ENCODE results near the gene OR52A1.
"Not testable (repeated sequence)": the region's sequence is repeated elsewhere in the genome, so short reads cannot be mapped to it uniquely, and the experiment has no call there.

The OR52A1 gene

DNA sequence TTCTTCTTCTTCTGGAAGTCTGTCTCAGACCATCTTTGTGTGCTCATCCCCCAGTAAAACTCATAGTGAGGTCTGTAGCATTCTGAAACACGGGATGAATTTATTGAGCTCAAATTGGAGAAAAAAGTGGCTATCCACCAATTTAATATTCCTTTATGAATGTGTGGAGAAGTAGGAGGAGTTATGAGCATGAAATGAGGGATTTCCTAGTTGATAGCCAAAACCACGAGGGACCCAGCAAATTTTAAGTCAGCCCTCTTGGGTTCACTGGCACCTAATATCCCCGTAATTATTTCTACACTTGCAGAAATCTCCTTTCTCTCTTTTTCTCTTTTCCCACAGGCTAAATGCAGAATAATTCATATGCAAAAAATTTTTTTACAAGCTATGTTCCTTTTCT lies at the start of gene OR52A1:
OR52A1 (minus strand) TSS at position 101 of the 400 bp plus-strand sequence. CDS start 2,388 bp downstream, outside the sequence.
- no peak for DNase-seq (ENCODE audit: low read depth)

DNA sequence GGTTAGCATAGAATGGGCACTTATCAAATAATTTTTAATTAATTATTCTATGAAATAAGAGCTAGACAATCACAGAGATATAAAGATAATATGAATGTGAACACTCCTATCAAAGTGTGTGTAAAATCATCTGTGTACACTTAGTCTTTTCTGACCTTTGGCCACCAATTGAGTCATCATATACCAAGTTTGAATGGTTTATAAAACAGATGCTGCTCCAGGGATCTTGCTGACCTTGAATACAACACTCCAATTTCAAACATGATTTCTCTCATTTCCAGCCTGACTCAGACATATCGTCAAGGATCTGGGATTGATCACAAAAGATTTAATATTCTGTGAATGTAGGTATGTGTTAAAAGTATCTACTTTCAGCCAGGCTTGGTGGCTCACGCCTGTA lies 48.8 kb upstream of the OR52A1 start:
- DNase-seq (ENCODE audit: low read depth), result no peak

DNA sequence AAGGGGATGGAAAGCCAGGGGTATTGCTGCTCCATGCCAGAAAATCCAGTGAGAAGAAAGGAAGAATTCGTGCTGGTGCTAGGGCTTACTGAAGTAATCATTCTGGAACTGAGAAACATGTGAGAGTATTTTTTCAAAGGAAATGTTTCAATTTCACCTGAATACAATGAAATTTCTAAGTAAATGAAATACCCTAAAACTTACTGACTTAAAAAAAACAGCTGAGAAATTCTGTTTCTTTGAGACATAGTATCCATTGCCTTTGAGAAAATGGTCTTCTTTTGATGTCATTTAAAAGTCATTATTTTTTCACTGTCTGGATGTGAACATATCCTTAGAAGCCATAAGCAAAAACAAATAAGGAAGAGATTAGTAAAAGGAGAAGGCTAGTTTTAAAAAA lies 46.0 kb upstream of the OR52A1 start, which contains the start of gene OR51V1:
OR51V1 (minus strand) TSS at position 101 of the 400 bp plus-strand sequence; CDS start at position 101, 0 bp downstream.
- no peak for DNase-seq (ENCODE audit: low read depth)

DNA sequence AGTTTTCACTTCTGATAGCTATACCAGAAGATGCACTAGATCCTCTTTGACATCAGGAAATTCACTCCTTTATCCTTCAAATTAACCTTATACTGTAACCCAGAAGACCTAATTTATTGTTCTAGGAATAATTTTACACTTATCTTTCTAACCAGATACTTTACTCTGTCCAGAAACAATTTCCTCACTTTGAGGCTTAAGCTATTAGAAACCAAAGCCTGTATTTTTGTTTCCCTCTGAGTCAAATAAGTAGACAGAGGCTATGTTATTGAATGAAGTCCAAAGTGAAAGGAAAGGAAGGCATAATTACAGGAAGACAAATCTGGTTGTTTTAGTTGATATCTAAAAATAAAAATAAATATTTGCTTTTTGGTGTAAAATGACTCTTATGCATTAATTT lies 43.7 kb upstream of the OR52A1 start:
- no peak for DNase-seq (ENCODE audit: low read depth)

DNA sequence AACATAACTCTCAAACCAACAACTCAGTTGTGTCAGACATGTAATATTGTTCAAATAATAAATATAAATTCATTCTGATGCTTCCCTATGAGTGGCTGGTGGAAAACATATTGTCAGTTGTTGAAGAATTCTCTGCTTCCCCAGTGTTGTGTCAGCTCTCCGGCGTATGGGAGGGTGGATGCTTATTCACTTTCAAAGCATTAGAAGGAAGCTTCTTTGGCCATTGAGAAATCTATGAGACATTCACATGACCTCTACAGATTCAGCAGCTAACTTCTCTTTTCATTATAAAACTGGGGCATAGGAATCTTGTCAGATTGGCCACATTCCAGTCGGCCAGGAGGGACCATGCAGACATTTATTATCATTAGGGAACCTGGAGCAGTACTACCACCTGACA lies 43.0 kb upstream of the OR52A1 start:
- peak; percentile 24 for DNase-seq (ENCODE audit: low read depth)

DNA sequence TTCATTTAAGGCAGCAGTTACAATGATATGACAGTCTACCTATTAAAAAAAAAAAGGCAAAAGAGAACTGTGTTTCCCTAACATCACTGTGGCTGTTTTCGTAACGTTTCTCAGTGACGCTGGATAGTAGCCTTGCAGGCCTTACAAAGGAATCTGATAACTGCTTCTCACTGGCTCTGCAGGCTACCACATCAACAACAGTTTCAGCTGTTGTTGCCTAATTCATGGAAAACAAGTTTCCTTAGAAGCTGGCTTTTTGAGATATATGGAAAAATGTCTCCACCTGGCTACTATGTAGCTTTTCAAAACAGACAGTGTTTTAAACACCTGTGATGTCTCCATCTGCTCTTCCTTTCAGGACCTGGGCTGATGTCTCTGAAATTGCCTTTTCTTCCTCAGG lies 42.2 kb upstream of the OR52A1 start:
- no peak for DNase-seq (ENCODE audit: low read depth)

DNA sequence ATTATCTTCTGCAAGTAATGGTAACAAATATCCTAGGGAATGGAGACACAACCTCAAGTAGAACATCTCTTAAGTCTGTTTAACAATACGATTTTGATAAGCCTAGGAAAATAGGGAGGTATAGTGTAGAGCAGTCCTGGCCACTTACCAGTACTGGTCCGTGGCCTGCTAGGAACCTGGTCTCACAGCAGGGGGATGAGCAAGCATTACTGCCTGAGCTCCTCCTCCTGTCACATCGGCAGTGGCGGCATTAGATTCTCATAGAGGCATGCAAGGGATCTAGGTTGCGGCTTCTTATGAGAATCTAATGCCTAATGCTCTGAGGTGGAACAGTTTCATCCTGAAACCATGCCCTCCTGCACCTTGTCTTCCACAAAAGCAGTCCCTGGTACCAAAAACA lies 41.5 kb upstream of the OR52A1 start:
- DNase-seq (ENCODE audit: low read depth), result no peak

DNA sequence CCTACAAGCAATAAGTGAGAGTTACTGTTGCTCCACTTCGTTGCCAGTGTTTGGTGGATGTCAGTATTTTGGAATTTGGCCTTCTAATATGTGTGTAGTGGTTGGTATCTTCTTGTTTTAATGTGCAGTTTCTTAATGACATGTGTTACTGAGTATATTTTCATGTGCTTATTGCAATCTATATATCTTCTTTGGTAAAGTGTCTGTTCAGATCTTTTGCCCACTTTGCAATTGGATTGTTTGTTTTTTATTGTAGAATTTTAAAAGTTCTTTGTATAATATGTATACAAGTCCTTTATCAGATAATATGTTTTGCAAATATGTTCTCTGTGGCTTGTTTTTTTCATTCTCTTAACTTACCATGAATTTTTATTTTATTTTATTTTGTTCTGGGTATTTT lies 38.2 kb upstream of the OR52A1 start:
- DNase-seq (ENCODE audit: low read depth), result no peak

DNA sequence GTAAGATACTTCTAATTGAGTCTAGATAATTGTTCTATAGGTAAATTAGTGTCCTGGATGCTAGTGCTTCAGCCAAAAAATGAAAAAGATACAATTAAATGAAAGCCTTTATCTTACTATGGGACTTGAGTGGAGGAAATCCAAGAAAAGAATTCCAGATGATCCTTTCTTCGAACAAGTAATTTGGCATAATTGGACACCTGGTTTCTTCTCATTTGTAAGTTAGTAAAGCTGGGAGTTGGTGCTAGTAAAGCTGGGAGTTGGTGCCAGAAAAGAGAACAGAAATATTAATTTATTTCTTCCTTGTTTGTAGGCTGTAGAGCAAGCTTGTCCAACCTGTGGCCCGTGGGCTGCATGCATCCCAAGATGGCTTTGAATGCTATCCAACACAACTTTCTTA lies 33.6 kb upstream of the OR52A1 start:
- DNase-seq (ENCODE audit: low read depth), result no peak

DNA sequence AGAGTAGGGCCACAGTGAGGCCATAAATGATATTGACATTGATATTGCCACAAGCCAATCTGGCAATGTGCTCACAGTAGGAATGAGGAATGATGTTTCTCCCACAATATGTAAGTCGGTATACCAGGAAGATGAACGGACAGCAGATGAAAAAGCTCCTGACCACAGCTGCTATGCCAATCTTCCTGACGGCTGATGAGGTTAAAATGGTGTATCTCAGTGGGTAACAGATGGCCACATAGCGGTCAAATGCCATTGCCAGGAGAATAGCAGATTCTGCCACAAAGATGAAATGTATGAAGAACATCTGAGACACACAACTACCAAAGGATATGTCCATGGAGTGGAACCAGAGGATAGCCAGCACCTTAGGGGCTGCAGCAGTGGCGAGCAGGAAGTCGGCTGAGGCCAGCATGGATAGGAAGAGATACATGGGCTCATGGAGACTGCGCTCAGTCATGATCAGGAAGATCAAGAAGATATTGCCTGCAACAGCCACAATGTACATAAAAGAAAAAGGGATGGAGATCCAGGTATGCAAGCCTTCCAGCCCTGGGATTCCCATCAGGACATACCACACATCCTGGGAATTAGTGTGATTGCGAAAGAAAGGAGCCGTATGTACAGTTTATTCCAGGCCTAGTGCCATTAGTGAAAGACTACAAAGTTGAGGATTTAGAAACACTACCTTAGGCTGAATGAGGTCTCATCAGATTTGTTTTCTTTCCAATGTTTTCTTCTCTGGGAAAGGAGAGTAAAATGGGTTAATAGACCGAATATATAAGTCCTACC lies 23.7 kb upstream of the OR52A1 start:
- DNase-seq (ENCODE audit: low read depth), result no peak

DNA sequence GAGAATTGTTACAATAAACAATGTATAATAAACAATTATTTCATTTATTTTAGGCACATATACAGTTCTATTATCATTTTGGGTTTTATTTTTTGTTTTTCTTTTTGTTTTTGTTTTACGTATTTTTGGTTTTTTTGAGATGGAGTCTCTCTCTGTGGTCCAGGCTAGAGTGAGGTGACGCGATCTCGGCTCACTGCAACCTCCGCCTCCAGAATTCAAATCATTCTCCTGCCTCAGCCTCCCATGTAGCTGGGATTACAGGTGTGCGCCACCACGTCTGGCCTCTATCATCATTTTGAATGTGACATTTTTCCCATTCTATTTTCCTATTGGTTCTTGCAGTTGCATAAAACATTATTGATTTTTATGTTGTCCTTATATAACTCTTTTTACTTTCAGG lies 20.4 kb upstream of the OR52A1 start:
- no peak for DNase-seq (ENCODE audit: low read depth)

DNA sequence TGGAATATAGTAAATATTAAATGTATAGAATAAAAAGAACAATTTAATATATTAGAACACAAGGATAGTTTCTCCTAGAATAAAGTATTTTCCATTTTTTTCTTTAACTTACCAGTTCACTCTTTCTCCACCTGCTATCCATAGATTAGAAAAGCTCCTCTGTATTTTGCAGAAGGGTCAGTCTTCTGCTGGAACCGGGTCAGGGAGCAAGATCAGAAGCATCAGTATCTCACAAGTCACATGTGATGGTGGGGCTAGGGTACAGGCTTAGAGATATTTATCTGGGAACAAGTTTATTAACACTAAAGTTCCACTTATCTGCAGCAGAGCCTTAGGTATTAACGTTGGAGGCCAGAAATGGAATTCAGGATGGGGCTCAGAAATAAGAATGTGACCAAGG lies 17.3 kb upstream of the OR52A1 start:
- DNase-seq (ENCODE audit: low read depth), result no peak

DNA sequence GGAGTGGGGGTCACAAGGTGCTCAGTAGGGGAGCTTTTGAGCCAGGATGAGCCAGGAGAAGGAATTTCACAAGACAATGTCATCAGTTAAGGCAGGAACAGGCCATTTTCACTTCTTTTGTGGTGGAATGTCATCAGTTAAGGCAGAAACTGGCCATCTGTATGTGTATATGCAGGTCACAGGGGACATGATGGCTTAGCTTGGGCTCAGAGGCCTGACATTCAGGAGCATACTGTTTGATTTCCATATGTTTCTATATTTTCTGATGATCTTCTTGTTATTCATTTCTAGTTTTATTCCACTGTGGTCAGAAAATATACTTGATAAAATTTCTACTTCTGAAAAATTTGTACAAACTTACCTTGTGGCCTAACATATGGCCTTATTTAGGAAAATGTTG lies 11.3 kb upstream of the OR52A1 start:
- DNase-seq (ENCODE audit: low read depth), result not testable (repeated sequence)

DNA sequence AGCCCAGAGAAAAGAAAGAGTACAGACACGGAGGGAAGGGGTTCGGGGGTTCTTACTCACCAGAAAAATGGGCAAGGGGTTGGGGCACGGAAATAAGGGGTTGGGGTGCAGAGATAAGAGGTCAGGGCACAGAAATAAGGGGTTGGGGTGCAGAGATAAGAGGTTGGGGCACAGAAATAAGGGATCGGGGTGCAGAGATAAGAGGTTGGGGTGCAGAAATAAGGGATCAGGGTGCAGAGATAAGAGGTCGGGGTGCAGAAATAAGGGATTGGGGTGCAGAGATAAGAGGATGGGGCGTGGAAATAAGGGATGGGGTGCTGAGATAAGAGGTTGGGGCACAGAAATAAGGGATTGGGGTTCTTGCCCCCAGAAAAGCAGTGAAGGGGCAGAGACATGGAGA lies 10.2 kb upstream of the OR52A1 start:
- not testable (repeated sequence) for DNase-seq (ENCODE audit: low read depth)

DNA sequence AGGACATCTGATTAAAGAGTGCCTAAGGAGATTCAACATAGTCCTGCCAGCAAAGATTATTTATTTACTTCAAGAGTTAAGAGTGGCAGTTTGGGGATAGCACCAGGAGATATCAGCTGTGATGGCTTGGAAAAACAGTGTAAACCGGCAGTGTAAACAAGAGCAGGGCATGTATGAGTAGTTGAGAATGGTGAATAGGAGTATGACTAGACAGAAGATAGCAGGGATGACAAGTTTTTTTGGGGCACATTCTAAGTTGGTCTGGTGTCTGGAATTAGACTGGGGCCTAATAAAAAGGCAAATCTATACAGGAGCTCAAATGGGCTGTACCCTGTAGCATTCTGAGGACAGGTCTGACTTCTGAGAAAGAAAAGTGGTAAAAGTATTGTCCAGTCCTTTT lies 6.5 kb upstream of the OR52A1 start:
- not testable (repeated sequence) for DNase-seq (ENCODE audit: low read depth)

DNA sequence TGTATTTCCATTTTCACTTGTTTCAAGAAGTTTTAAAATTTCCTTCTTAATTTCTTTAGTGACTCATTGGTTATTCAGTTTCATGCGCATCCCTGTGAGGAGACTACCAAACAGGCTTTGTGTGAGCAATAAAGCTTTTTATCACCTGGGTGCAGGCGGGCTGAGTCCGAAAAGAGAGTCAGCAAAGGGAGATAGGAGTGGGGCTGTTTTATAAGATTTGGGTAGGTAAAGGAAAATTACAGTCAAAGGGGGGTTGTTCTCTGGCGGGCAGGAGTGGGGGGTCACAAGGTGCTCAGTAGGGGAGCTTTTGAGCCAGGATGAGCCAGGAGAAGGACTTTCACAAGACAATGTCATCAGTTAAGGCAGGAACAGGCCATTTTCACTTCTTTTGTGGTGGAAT lies 5.7 kb upstream of the OR52A1 start:
- not testable (repeated sequence) for DNase-seq (ENCODE audit: low read depth)

DNA sequence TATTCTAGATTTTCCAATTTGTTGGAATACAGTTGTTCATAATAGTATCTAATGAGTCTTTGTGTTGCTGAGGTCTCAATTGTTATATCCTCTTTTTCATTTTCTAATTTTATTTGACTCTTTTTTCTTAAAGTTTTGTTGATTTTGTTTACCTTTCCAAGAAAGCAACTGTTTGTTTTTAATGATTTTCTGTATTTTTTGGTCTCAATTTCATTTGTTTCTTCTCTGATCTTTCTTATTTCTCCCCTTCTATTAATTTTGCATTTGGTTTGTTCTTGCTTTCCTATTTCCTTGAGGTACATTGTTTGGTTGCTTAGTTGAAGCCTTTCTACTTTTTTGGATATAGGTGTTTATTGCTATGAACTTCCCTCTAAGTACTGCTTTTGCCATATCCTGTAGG lies 5.2 kb upstream of the OR52A1 start:
- no peak for DNase-seq (ENCODE audit: low read depth)

DNA sequence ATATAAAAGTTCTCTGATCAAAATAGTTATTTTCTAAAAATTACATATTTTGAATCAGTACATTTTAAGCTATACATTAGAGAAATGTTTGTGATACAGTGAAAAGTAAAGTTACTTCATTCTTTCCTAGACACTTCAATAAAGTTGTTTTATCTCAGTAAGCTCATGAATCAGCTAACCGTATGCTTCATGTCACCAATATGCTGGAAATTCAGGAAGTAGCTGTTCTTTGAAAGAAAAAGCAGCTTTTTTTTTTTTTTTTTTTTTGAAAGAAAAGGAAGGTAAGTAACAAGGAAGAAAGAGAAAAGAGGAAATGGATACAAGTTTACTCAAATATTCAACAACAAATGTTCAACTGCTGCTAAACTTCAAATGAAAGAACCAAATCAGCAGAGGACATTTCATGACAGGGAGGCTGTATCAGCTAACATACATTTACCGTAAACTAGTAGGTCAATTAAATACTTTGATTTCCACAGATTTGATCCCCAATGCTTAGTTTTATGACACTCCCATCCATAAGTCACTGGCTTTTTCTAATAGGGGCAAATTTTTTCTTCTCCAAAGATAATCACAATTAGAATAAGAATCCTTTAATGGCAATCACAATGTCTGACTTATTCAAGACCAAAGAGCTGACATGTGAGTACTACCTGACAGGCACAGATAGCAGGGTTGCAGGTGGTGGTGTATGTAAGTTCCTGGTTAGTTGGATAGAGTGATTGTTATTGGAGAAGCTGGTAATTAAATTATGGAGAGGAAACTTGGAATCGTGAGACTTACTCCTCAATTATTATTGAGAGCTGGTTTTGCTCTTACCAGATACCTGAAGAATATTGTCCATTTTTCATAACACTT lies 754 bp downstream of the OR52A1 start:
- DNase-seq (ENCODE audit: low read depth), result no peak

DNA sequence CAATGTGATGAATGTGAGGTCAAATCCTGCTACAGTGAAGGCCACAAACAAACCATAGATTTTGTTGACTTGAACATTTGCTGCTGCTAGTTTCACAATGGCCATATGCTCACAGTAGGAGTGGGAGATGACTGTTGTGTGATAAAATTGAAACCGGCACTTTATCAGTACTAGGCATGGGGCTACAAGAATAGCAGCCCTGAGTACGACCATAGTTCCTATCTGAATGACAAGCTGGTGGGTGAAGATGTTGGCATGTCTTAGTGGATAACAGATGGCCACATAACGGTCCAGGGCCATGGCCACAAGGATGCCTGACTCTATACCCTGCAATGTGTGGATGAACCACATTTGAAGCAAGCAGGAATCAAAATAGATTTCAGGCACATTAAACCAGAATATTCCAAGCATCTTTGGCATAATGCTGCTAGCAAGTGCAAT lies 2.8 kb downstream of the OR52A1 start:
- no peak for DNase-seq (ENCODE audit: low read depth)

DNA sequence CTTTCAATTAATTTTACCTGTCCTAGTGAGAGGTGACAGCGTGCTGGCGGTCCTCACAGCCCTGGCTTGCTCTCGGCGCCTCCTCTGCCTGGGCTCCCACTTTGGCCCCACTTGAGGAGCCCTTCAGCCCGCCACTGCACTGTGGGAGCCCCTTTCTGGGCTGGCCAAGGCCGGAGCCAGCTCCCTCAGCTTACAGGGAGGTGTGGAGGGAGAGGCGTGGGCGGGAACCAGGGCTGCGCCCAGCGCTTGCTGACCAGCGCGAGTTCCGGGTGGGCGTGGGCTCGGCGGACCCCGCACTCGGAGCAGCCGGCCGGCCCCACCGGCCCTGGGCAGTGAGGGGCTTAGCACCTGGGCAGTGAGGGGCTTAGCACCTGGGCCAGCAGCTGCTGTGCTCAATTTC lies 10.4 kb downstream of the OR52A1 start:
- not testable (repeated sequence) for DNase-seq (ENCODE audit: low read depth)

DNA sequence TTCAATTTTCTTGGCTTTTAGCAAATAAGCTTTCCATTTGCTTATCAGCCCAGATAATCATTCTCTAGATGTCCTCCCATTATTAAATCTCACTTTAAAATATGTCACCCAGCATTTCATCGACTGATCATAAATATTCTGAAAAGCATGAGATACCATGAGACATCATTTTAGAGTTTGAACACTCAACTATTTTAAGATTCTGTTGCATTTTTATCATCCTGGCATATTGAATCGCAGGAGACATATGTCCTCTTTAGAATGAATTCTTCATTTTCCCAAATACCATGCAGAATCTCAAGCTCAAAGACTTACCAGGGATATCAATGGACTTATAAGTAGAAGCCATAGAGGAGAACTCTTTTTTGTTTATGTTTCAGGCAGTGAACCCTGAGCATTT lies 16.6 kb downstream of the OR52A1 start, which contains the start of gene OR52A5:
OR52A5 (minus strand) TSS at position 361 of the 400 bp plus-strand sequence. CDS start 5,714 bp downstream, outside the sequence.
- DNase-seq (ENCODE audit: low read depth), result no peak

DNA sequence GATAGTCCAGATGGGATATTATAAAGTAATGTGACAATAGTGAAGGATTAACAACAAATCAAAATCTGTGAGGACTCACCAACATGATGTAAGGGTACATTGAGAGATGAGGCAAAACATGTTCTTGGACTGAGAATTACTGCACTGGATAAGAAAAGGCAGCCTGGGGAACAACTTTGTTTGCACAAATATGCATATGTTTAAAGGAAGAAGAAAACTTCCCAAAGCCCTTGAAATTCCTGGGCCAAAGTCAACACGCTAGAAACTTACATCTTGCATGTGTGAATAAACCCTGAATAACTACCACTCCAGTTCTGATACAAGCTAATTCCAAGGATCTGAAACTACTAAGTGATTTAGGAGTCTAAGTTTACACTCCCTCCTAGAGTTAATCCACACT lies 17.5 kb downstream of the OR52A1 start:
- no peak for DNase-seq (ENCODE audit: low read depth)

DNA sequence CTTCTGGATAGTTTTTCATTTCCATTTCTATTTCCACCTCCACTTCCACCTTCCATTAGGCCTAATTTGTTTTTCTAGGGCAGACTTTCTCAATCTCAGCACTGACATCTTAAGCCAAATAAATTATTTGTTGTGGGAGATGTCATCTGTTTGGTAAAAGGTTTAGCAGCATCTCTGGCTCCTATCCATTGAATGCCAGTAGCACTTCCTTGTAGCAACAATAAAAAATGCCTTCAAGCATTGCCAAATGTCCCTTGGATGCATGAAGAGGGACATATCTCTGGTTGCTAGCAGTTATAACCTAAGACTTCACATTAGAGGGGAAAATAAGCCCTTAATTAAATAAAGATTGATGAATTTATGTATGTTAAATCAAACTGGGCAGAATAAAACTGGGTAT lies 18.3 kb downstream of the OR52A1 start:
- DNase-seq (ENCODE audit: low read depth), result no peak
